ENCODE results near the gene CCR5AS.

- TF ChIP-seq CTCF (IDR thresholded peaks at IDR 0.05 in 4 of 5, conservative IDR thresholded peaks at IDR 0.05 in 1 of 5) = no peak
- no peak for TF ChIP-seq POLR2A (IDR thresholded peaks at IDR 0.05)
These were observed 25.2 kb downstream of the CCR5AS start for GRCh38 chr3:46381625-46382024.
